Stimulated activated CD8-positive, alpha-beta memory T cell treated with anti-CD3 and anti-CD28 coated beads, Interleukin-4, amount 100 ng/mL, for 48 hours (primary cell): ENCODE results near the gene SLC22A23.

Source experiments
- DNase-seq: peaks from one replicate; pipeline ENCODE4 v3.0.0-alpha.2; 2020

SLC22A23 gene

GRCh38 chr6:3471711-3472110 is 14.9 kb upstream of the SLC22A23 start:
- no peak for DNase-seq

GRCh38 chr6:3471286-3471685 is 14.4 kb upstream of the SLC22A23 start:
- no peak for DNase-seq

DNA sequence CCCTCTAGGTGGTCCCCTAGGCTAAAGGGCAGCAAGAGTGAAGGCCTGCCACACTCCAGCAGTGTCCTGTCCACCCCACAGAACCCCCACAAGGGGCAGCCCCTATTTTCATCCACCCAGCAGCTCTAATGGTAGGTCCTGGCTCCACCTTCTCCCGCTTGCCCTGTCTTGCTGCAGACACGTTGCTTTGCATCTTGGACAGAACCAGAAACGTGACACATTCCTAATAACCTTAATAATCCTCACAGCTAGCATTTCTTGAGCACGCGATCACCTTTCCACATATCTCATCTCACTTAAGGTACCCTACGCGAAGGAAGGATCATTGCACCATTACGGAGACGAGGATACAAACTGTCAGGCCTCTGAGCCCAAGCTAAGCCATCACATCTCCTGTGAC is 11.7 kb upstream of the SLC22A23 start:
- no peak for DNase-seq

- DNase-seq, result no peak
Measured at GRCh38 chr6:3467996-3468395, 11.1 kb upstream of the SLC22A23 start.

DNA sequence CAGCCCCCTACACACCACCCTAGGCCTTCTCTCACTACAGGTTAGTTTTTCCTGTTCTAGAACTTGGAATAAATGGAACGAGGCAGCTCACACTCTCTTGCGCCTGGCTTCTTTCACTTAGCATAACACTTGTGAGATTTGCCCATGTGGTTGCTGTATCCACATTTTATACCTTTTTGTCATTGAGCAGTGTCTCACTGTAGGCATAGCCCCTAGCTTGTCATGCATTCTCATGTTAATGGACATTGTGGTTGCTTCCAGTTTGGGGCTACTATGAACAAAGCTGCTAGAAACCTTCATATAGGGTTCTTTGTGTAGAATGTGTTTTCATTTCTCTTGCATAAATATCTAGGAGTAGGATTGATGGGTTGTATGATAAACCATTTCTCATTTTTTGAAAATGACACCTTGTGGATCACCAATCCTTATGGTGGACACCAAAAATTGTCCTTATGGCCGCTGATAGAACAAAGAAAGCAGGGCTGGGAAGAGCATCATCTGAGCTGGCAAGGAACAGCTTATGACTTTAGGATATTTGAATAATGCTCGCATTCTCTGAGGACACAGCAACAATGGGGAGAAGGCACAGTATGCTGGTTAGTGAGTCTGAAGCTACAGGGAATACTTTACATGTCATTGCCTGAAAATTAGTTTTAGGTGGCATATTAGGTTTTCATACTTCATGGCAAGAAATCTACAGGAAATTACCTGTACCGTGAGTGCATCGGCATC is 9.8 kb upstream of the SLC22A23 start:
- no peak for DNase-seq

GRCh38 chr6:3460253-3460652 is 3.4 kb upstream of the SLC22A23 start:
- no peak for DNase-seq

- DNase-seq, result no peak
Measured at GRCh38 chr6:3458706-3459421, 2.0 kb upstream of the SLC22A23 start.

GRCh38 chr6:3457710-3458602 is 1.1 kb upstream of the SLC22A23 start:
- peak; percentile 37 for DNase-seq

GRCh38 chr6:3456395-3456897 is 404 bp downstream of the SLC22A23 start:
- no peak for DNase-seq

- DNase-seq, result peak; percentile 38
Measured at GRCh38 chr6:3455569-3456394, 1.1 kb downstream of the SLC22A23 start.

GRCh38 chr6:3455147-3455568 is 1.7 kb downstream of the SLC22A23 start:
- peak; percentile 33 for DNase-seq

DNA sequence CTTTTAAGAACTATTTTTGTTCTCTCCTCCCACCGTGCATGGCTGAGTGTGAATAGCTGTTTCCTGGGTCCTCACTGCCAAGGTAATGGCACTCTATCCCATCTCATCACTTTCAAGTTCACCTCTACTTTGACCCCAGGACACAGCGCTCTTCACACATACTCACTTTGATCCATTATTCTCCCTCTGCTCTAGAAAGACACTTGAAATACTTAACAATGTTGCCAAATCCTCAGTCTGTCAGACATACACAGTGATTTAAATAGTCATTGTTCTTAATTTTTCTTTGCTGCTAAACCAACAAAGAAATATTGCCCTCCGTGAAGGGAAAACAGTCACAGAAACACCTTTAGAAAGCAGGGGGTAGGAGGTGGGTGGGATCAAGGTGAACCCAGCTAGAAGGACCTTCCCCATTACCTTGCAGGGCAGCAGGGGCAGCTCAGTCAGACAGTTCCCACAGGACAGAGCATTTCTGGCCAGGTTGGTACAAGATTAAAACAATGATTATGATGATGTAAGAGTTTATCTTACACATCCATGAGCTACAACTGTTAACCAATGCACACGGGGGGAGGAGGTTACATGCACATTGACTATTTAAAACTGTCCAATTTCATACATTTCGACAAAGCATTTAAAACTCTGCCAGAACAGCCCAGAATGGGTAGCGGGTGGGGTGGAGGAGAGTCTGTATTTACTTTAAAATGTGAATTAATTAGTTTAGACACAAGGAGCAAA is 2.4 kb downstream of the SLC22A23 start:
- DNase-seq, result no peak

- no peak for DNase-seq
Measured at GRCh38 chr6:3453413-3454272, 3.2 kb downstream of the SLC22A23 start.

DNA sequence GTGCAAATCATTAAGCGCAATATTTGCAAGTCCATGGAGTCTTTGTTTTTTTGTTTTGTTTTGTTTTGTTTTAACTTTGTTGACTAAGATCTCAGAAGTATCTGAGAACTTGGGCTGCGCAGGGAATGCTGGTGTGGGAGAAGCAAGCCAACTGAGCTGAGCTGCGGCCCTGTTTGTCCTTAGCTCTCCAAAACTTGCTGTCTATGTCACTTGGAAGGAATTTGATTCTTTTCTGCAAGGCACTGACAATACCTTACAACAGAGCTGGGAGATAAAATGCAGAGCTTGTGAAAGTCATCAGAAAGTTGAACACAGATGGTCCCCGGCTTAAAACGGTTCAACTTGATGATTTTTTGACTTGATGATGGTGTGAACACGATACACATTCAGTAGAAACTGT is 5.4 kb downstream of the SLC22A23 start:
- DNase-seq, result no peak

DNA sequence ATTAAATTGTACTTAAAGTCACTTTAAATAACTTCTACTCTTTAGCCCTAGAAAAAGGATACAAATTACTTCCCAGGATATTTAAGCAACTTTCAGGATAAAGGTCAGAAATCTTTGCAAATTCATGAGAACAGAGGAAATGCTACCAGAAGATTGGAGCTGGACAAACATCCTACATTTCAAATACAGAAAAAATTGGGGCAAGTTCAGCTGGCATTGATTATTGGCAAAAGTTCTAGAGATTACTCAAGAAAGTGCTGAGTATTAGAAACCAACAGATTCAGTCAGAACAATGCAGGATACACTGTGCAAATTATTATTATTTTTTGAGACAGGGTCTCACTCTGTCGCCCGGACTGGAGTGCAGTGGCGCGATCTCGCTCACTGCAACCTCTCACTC is 6.0 kb downstream of the SLC22A23 start:
- DNase-seq, result no peak

DNA sequence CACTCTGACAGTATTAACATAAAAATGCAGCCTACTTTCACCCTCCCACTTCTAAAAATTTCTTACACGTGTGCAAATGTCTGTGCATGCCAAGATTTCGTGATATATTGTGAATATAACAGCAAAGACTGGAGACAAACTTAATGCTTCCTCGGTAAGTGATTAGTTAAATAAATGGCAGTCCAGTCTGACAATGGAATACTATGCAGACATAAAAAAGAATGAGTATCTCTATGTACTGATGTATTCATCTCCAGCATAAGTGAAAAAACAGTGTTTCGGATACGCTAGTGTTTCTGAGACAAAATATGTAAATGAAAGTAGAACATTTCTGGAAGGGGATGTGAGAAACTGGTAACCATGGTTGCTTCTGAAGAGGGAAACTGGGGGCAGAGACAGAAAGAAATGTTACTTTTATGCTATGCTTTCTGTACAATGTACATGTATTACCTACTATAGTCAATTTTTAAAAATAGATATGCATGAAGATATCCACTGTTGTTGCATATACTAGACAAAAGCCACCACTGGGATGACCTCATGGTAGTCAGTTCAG is 7.0 kb downstream of the SLC22A23 start:
- DNase-seq, result no peak

GRCh38 chr6:3449321-3449720 is 7.5 kb downstream of the SLC22A23 start:
- no peak for DNase-seq

DNA sequence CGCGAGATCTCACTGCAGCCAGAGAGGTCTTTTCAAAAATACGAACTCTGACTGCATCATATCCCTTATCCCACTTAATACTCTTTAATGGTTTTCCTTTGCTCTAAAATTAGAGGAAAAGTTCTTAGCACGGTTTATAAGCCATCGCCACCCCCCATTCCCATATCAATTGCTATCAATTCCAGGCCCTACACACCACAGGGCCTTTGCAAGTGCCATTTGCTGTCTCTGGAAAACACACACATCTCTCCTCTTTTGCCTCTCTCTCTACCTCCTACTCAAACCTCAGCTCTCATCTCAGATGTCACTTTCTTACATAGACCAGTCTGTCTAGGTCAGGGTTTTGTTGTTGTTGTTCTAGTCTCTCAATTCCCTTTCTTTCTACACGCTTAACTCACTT is 9.8 kb downstream of the SLC22A23 start:
- DNase-seq, result no peak

DNA sequence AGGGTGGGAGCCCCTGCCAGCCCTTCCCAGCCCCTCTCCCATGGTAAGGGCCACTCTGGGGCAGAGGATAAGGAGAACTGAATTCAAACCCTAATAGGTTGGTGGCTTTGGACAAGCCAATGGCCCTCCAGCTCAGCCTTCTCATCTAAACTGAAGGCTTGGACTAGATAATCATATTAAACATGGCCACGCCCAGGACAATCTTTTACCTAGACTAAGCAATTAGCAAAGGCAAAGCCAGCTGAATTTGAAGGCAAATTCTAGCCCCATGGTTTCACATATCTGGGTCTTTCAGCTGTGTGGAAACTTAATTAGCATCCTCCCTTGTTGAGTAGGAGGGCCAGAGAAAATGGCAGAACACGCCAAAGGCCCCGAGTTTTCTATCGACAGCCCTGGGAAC is 10.7 kb downstream of the SLC22A23 start:
- DNase-seq, result no peak
